H54 (cell line): ENCODE results near the gene TRIP10.
"Not testable (repeated sequence)": the region's sequence is repeated elsewhere in the genome, so short reads cannot be mapped to it uniquely, and the experiment has no call there.

Source experiments
- DNase-seq: peaks from one replicate; pipeline ENCODE4 v3.0.0; 2011; ENCODE audit warnings: low spot score, mixed read lengths; ENCODE audit not compliant: insufficient read length
- FAIRE-seq: peaks from 3 replicates; lab custom pipeline; 2011; peaks lifted over from hg19 to GRCh38; lab: Jason Lieb, UNC
- POLR2A ChIP-seq: IDR thresholded peaks from 2 replicates; pipeline ENCODE4 v1.6.1; 2011; ENCODE audit warnings: low read depth, mild to moderate bottlenecking, low read length

TRIP10 gene

DNA sequence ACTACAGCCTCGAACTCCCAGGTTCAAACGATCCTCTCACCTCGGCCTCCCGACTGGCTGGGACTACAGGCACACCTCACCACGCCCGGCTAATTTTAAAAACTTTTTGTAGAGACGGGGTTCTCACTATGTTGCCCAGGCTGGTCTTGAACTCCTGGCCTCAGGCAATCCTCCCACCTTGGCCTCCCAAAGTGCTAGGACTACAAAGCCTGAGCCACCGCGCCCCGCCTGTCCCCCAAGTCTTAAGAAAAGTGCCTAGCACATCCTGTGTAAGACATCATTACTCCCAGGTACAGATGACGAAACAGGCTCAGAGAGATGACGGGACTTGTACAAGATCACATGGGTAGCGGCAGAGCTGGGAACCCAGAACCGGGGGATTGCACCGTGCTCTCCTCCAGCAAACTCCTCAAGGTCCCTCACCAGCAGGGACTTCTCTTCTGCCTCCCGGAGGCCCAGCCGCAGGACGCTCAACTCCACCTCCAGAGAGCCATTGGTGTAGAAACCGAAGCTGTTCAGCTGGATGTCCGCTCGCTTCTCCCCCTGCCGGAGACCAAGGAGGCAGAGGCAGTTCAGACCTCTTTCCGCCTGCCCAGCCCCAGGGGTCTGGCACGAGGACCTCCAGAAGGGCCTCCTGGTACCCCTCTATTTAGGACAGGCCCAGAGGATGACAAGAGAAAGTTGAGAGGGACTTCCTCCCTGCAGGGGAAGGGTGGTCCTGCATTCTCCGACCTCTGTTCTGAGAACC is 3.1 kb upstream of the TRIP10 start:
- no peak for TF ChIP-seq POLR2A
- DNase-seq (peak; percentile 63), FAIRE-seq (no peak)

DNA sequence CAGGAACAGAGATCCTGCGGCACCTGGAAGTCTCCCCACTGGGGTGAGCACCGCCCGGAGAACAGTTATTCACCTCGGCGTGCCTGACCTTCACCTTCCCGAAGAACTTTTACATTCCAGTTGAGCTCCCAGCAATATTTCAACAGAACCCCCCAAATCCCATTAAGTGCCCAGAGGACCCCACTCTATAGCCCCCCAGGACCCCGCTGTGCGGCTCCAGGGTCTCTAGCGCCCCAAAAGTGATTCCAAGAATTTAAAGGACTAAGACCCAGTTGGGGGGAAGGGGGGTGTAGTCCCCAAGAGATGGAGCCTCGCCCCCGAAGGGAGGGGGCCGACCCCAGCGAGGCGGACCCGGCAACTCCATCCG is 2.6 kb upstream of the TRIP10 start:
- DNase-seq (no peak), FAIRE-seq (no peak)
- TF ChIP-seq POLR2A, result no peak

DNA sequence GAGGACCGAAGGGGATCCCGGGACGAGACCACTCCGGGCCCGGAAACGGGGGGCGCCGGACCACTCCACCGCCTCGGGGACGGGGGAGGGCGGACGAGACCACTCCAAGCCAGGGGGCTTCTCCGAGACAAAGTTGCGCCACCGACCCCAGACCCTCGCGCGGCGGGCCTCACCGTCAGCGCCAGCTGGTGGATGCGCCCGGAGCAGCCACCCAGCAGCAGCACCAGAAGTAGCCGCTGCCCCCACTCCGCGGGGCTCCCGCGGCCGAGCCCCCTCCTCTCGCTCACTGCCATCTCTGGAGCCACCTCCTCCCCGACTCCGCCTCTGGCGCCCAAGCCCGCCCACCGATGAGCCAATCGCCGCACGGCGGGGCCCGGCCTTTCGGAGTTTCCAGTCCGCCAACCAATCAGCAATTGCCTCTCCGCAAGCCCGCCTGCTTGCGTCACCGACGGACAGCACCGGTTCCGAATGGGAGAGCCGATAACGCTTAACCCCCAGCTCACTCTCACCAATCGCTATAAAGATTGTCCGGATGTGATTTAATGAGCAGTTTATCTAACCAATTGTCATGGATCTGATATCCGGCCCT is 2.1 kb upstream of the TRIP10 start, which contains the start of gene GPR108:
Gene GPR108, minus strand, starts transcription at position 297 of the 589 bp plus-strand sequence. Its CDS starts 4 bp downstream, at position 293.
- FAIRE-seq (no peak), DNase-seq (peak; percentile 99)
- no peak for TF ChIP-seq POLR2A

DNA sequence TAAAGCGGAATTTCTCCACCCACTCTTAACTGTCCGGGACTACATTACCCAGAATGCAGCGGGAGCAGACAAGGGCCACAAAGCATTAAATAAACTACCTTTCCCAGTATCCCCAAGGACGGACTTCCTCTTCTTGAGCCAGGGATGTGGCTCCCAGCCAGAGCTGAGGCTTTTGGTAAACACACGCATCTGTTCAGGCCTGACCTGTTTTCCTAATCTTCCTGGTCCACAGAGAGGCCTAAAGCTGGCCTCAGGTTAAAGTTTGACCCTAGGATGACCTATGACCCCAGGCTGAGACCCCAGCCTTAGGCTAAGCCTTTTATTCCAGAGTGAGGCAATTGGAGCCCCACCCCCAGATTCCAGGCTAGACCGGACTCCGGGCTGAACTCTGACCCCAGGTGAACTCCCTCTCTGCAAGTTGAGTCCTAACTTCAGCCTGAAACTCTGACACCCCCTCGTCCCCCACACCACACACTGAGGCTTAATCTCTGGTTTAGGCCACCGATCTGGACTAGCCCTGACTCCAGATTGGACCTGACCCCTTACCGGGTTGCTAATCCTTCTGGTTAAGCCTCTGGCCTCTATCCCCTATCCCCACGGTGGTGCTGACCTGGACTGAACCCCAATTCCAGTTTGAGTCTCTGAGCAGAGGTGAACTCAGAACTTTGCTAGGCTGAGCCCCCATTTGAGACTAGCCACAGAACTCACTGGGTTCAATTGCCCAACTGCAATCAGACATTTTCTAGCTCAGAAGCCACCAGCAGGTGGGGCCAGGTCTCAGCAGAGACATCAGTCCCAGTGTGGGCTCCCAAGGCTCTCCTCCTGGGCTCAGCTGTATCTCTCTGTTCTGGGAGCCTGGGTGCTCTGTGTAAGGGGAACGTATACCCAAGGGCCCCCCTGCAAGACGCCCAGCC is 1.4 kb upstream of the TRIP10 start:
- no peak for TF ChIP-seq POLR2A
- DNase-seq (peak; percentile 77), FAIRE-seq (peak; percentile 86)

DNA sequence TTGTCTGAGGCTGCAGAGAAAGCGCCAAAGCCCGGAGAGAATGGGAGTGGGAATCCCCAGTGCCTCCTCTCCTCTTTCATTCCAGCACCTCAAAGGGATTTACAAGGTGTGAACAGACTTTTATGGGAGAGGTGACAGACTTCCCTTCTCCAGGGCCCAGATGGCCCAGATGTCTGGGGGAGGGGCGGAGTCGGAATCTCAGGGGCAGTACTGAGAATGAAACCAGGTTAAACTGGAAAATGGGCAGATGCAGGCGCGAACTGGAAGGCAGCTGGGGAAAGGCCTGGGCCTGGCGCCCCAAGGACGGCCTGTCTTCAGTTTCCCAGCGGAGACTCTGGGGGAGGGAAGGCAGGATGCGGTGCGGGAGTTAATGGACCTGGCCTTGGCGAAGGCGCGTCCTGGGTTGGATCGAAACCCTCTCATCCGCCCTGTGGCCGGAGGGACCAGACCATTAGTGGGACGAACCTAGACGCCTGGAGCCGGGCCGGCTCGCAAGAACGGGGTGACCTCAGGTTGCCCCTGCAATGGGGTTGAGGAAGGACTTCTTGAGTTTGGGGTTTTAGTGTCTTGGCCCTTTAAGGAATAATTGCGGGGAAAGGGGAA is 592 bp upstream of the TRIP10 start:
- no peak for FAIRE-seq

DNA sequence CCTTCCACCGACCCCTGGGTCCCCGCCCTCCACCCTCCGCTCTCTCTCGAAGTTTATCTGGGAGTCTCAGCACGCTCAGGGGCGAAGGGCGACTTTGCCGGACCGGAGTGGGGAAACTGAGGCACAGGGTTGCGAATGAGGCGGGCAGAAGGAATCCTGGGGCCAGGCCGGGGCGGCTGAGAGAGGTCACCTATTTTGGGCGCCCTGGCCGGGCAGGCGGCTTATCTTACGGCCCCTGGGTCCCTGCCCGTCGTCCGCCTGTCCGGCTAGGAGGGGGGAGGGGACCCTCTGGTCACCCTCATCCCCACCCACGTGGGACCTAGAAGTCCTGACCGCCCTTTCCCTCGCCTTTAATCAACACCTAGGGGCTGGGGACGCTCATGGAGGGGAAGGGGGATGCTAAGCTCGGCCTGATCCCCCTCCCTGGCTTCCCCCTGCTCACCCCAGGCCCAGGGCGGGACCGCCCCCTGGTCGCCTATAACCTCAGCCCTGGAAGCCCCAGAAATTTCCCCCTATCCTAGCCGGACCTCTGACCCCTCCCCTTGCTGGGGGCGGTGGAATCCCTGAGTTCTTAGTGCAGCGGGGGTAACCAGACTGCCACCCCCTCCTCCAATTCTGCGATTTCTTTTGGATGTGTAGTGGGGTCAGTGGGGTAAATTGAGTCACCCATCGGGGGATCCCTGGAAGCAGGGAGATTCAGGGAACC is 556 bp downstream of the TRIP10 start:
- TF ChIP-seq POLR2A, result no peak
- no peak for DNase-seq
- no peak for FAIRE-seq

More for the DNA sequence above, 592 bp upstream of the TRIP10 start:
- no peak for DNase-seq
- no peak for TF ChIP-seq POLR2A

DNA sequence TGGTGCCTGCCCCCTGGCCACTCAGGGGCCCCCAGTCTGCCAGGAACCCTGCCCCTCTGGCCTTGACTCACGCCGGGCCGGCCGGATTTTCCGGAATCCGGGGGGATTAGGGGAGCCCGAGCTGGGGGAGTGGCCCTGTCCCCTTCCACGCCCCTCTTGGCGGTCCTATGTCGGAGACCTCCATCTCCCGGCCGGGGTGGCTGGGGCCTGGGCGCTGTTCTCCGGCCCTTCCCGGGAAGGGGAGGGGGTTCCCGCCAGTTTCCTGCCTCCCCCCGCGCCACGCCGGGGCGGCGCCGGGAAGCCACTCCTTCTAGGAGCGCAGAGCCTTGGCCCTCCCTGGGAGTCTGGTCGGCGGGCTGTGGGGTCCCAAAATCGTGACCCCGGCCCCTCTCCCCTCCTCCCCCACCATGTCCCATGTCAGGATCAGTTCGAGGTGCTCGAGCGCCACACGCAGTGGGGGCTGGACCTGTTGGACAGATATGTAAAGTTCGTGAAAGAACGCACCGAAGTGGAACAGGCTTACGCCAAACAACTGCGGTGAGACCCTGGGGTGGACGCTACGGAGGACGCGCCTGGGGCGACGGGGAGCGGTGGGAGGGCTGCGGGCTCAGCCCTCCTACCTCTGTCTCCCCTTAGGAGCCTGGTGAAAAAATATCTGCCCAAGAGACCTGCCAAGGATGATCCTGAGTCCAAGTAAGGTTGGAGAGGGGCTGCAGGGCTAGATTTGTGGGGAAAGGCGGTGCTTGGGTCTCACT is 1.3 kb downstream of the TRIP10 start:
- peak; percentile 61 for DNase-seq
- FAIRE-seq, result no peak

DNA sequence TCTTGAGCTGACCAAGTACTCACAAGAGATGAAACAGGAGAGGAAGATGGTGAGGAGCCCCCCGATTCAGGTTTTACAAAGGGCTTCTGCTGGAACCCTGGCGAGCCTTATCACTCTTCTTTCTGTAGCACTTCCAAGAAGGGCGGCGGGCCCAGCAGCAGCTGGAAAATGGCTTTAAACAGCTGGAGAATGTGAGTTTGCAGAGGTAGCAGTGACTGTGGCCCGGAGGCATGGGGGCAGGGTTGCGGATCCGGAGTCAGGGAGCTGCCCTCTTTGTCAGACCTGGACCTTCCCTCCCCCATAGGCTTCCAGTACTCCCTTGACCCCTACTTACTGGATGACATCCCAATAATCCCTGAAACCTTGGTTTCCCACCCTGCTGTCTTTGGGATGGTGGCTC is 3.6 kb downstream of the TRIP10 start:
- FAIRE-seq (no peak), DNase-seq (no peak)
- TF ChIP-seq POLR2A, result no peak

More for the DNA sequence above, 1.3 kb downstream of the TRIP10 start:
- TF ChIP-seq POLR2A, result no peak

DNA sequence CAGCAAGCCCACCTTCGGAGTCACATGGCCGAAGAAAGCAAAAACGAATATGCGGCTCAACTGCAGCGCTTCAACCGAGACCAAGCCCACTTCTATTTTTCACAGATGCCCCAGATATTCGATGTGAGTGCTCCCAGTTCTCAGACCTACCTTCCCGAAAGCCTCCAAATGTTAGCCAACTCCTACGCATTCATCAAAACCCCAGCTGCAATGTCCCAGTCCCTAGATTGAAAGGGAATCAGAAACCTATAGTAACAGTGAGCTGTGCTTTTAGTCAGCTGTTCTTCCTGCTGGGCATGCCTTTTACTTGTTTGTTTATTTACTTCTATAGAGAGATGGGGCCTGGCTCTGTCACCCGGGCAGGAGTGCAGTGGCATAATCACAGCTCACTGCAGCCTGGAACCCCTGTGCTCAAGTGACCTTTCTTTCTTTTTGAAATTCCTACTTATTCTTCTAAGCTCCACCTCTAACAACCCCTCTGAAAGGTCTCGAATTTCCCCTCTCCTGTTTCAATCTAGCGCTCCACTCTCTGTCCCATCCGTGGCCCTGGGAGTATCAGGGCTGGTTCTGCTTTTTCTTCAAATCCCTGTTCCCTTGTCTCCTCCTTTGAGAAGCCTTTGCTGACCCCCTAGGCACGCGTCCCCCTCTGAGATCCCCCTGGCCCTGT is 4.4 kb downstream of the TRIP10 start:
- no peak for TF ChIP-seq POLR2A
- DNase-seq, result no peak
- no peak for FAIRE-seq

DNA sequence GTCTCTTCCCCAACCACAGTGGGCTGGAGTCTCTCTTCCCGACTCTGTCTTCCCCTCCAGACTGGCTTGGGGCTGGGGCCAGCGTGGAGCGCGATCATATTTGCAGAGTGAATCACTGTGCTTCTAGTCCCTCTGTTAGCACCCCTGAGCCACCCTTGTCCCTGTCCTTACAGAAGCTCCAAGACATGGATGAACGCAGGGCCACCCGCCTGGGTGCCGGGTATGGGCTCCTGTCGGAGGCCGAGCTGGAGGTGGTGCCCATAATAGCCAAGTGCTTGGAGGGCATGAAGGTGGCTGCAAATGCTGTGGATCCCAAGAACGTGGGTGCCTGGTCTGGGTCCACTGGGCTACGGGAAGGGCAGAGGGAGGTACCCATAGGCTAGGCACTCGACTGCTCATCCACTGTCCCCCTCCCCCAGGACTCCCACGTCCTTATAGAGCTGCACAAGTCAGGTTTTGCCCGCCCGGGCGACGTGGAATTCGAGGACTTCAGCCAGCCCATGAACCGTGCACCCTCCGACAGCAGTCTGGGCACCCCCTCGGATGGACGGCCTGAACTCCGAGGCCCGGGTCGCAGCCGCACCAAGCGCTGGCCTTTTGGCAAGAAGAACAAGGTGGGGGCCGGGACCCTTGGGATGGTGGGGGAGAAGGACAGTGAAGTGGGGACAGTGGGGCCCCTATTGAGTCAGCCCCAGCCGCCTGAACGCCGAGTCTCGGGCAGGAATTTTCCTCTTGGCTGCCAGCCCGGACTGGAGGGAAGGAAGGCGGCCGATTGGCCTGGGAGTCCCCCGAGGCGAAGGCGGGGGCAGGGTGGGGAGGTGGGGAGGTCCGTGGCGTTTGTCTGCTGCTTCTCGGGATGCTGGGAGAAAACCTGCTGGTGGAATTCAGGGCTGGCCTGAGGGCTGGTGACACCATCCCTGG is 5.2 kb downstream of the TRIP10 start:
- DNase-seq (peak; percentile 90), FAIRE-seq (no peak)
- no peak for TF ChIP-seq POLR2A

DNA sequence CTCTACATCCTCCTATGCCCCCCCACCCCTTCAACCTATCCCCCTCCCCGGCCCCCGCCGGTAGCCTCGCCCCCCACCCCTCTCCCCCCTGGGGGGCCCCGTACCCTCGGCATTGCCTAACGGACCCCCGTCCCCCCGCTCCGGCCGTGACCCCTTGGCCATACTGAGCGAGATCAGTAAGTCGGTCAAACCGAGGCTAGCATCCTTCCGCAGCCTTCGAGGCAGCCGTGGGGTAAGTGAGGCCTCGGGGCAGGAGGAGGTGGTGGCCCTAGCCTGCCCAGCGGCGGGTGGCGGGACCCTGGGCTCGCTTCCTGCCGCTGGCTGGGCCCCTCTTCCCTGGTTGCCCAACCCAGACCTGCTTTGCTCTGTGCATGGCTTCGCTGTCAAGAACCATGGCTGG is 6.5 kb downstream of the TRIP10 start:
- no peak for FAIRE-seq

DNA sequence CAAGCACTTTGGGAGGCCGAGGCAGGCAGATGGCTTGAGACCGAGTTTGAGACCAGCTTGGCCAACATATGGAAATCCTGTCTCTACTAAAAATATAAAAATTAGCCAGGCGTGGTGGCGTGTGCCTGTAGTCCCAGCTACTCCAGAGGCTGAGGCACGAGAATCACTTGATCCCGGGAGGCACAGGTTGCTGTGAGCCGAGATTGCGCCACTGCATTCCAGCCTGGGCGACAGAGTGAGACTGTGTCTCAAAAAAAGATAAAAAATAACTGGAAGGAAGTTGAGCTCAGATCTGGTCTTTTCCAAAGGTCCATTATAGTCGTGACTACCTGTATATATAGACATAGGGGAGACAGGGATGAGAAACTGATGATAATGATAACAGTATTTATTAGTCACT is 9.1 kb downstream of the TRIP10 start:
- DNase-seq, FAIRE-seq: not testable (repeated sequence)

More for the DNA sequence above, 6.5 kb downstream of the TRIP10 start:
- no peak for TF ChIP-seq POLR2A
- no peak for DNase-seq
